GM06990 (cell line): ENCODE measurements around the gene HSBP1.

ENCODE experiments used
- DNase-seq: peaks from one replicate; pipeline ENCODE4 v3.0.0-alpha.2; 2011; ENCODE audit not compliant: insufficient read length; ENCODE audit errors: extremely low read depth
- H3K27me3 ChIP-seq: replicated peaks from 2 replicates; pipeline ENCODE4 v1.6.0; 2011; ENCODE audit warnings: low read length; ENCODE audit not compliant: control insufficient read depth, insufficient read depth
- H3K36me3 ChIP-seq: 2 replicates; pipeline ENCODE4 v1.5.1; 2011; ENCODE audit warnings: low read length; ENCODE audit not compliant: control insufficient read depth, insufficient read depth
- H3K4me3 ChIP-seq: replicated peaks from 2 replicates; pipeline ENCODE4 v1.5.1; 2011; ENCODE audit warnings: low read depth, mild to moderate bottlenecking, control low read depth, low read length
- TF ChIP-seq, protein P1 (sequence below): IDR thresholded peaks from 2 replicates; pipeline ENCODE4 v1.5.1; 2011; ENCODE audit warnings: low read length, control low read depth, mild to moderate bottlenecking, inconsistent platforms; ENCODE audit not compliant: insufficient read depth, poor library complexity, severe bottlenecking

HSBP1 gene

DNA sequence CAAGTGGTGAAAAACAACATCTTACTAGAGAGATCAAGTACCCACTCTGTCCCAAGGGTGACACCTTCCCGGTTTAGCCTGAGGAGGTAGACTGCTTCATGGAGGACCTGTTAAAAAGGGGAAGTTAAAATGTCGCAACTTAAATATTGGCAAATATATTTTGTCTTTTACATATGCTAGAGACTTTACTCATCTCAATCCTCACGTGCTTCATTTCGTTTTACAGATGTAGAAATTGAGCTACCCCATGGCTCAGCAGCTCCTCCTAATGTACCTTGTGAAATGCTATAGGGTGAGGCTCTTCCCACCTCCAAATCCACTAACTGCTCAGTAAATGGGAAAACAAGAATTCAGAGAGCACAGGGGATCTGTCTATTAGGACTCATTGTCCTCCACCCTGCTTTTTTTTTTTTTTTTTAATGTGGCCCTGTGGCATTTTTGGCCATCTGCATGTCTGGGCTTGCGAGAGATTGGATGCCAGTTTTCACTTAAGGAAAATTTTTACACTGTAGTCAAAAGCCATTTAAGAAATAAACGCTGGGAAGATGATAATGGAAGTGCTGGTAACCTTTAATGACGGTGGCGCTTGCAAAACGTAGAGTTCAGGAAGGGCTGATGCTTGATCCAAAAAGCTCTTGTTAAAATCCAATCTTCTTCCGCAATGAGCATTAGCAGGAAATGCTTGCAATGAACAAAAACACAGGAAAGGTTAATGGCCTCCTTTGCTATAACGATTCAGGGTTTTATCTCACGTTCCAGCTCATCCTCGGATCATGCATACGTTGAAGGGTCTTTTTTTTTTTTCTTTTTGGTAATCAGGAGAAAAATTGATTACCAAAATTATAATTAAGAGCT lies 39.8 kb downstream of the HSBP1 start:
- TF ChIP-seq, protein P1, sequence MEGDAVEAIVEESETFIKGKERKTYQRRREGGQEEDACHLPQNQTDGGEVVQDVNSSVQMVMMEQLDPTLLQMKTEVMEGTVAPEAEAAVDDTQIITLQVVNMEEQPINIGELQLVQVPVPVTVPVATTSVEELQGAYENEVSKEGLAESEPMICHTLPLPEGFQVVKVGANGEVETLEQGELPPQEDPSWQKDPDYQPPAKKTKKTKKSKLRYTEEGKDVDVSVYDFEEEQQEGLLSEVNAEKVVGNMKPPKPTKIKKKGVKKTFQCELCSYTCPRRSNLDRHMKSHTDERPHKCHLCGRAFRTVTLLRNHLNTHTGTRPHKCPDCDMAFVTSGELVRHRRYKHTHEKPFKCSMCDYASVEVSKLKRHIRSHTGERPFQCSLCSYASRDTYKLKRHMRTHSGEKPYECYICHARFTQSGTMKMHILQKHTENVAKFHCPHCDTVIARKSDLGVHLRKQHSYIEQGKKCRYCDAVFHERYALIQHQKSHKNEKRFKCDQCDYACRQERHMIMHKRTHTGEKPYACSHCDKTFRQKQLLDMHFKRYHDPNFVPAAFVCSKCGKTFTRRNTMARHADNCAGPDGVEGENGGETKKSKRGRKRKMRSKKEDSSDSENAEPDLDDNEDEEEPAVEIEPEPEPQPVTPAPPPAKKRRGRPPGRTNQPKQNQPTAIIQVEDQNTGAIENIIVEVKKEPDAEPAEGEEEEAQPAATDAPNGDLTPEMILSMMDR: no peak
- peaks cover 2% of the 10 kb centered on the region; the same call in 1 of the 2 replicates for H3K27me3 ChIP-seq
- H3K36me3 ChIP-seq: no peaks in the 10 kb centered on the region
- no peak overlapping the region for H3K4me3 ChIP-seq
- no peak for DNase-seq

DNA sequence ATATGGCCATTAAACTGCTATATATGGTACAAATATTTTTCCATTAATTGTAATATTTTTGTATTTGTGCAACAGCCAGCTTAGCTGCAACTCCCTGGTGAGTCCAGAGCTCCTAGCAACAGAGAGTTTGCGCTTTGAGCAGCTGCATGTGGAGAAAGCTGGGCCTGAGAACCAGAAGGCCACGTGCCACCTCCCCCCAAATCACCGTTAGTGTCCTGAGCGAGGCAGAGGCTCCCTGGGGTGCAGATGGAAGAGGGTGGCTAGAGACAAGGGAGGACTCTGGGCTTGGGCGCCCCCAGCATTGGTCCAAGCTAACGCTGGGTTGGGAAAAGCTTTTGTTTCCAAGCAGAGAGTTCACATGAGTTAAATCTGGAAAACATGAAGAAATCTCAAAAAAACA lies 41.6 kb downstream of the HSBP1 start:
- Histone ChIP-seq H3K27me3 (no peaks in the 10 kb centered on the region), H3K36me3 (no peaks in the 10 kb centered on the region), H3K4me3 (no peak overlapping the region)
- TF ChIP-seq, protein P1: no peak
- no peak for DNase-seq

DNA sequence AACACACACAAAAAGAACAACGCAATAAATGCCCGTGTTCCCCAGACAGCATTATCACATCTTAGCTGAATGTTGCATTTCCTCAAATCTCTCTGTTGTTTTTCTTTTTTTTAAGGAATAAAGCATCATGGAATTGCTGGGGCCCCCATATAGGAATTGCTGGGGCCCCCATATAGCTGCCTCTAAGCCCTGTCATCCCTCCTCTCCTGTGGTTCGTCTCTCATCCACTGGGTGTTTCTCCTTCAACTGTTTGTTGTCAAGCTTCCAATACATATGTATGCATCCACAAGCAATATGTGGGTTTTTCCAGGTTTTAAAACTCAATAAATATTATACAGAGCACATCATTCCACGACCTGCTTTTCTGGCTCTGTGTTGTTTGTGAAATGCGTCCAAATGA lies 43.2 kb downstream of the HSBP1 start:
- Histone ChIP-seq H3K4me3 (no peak overlapping the region), H3K27me3 (no peaks in the 10 kb centered on the region), H3K36me3 (no peaks in the 10 kb centered on the region)
- no peak for DNase-seq
- TF ChIP-seq, protein P1: no peak

DNA sequence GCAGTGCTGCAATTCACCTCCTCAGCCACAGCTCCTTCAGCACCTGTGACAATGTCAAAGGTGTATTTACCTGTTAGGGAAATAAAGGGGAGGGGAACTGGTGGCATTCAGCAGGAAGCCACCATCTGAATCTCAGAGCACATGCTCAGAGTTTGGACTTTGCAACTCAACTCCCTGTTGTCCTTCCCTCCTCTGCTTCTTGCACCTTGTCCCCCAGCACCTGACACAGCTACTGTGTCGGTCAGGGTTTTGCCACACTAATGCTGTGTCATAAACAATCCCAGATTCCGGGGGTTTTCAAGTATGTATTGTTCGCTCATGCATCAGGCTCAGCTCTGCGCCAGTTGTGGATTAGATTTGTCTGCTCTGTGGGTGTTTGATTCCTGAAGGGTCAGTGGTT lies 43.7 kb downstream of the HSBP1 start:
- no peaks in the 10 kb centered on the region for H3K27me3 ChIP-seq
- no peaks in the 10 kb centered on the region for H3K36me3 ChIP-seq
- TF ChIP-seq, protein P1: no peak
- H3K4me3 ChIP-seq: no peak overlapping the region
- no peak for DNase-seq

DNA sequence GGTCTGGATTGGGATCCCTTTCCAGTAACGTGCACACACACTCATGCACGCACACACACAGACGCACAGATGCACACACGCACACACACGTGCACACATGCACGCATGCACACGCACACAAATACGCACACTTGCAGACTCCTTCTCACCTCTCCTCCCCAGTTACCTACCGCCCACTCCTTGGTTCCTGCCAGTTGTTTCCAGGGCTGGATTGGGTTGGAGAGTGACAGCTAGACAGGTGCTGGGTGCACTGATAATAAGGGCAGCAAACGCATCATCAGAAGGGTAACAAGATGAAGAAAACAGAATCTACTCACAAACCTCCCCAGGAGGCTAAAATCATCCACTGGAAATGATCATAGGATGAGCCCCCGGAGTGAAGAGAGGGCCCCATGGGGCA lies 45.0 kb downstream of the HSBP1 start:
- Histone ChIP-seq H3K27me3 (no peaks in the 10 kb centered on the region; the same call in 1 of the 2 replicates), H3K36me3 (no peaks in the 10 kb centered on the region), H3K4me3 (no peak overlapping the region)
- no peak for DNase-seq
- TF ChIP-seq, protein P1: no peak

DNA sequence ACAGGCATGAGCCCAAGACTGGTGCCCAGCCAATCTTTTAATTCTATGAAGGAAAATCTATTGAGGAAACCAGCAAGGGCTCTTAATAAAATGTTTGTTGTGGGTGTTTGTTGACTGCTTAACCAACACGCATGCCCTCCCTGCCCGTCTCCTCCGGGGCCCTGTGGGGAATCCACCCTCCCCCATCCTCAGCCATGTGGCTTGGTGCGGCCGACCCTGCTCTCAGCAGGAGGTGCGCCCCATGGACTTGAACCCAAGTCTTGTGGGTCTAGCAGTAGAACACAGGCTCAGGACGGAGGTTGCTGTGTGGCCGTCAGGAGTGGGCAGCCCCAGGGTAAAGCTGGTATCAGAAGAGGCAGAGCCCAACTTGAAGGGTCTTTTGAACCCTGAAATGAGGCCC lies 46.1 kb downstream of the HSBP1 start:
- no peak for DNase-seq
- Histone ChIP-seq H3K4me3 (no peak overlapping the region), H3K27me3 (no peaks in the 10 kb centered on the region; the same call in 1 of the 2 replicates), H3K36me3 (no peaks in the 10 kb centered on the region)
- TF ChIP-seq, protein P1: no peak
